HG02973 (cell line): ENCODE measurements around the gene UNC119.

Source experiments
- ATAC-seq: cut with Tn5 transposase; IDR thresholded peaks from one replicate; pipeline ENCODE4 v1.9.1; 2021; ENCODE audit warnings: moderate library complexity; ENCODE audit not compliant: unreplicated experiment

The UNC119 gene

GRCh38 chr17:28573521-28573920, 21.1 kb upstream of the UNC119 start:
- no peak for ATAC-seq

GRCh38 chr17:28573040-28573380, 20.6 kb upstream of the UNC119 start:
- no peak for ATAC-seq

- ATAC-seq = no peak
Observed at GRCh38 chr17:28572259-28573039, 20.0 kb upstream of the UNC119 start.

- ATAC-seq = peak; percentile 62
Observed at GRCh38 chr17:28571361-28572122, 19.1 kb upstream of the UNC119 start, which contains the start of gene PIGS. PIGS (minus strand) TSS chr17:28571524; CDS start chr17:28571496, 28 bp downstream.

- ATAC-seq = peak; percentile 24
Observed at GRCh38 chr17:28570716-28571360, 18.4 kb upstream of the UNC119 start.

- ATAC-seq = no peak
Observed at GRCh38 chr17:28569446-28569845, 17.0 kb upstream of the UNC119 start.

- ATAC-seq = no peak
Observed at GRCh38 chr17:28567604-28568003, 15.2 kb upstream of the UNC119 start.

- ATAC-seq = no peak
Observed at GRCh38 chr17:28563475-28563874, 11.1 kb upstream of the UNC119 start.

- no peak for ATAC-seq
Observed at GRCh38 chr17:28555022-28555421, 2.6 kb upstream of the UNC119 start.

- no peak for ATAC-seq
Observed at GRCh38 chr17:28554565-28554964, 2.1 kb upstream of the UNC119 start.

- no peak for ATAC-seq
Observed at GRCh38 chr17:28553000-28553505, 629 bp upstream of the UNC119 start.

GRCh38 chr17:28551421-28552175, 826 bp downstream of the UNC119 start:
- ATAC-seq = no peak

GRCh38 chr17:28550858-28551257, 1.6 kb downstream of the UNC119 start:
- no peak for ATAC-seq

- ATAC-seq = no peak
Observed at GRCh38 chr17:28549236-28550132, 2.9 kb downstream of the UNC119 start.

GRCh38 chr17:28548417-28549130, 3.9 kb downstream of the UNC119 start:
- ATAC-seq = no peak

- ATAC-seq = no peak
Observed at GRCh38 chr17:28547623-28548416, 4.6 kb downstream of the UNC119 start.

GRCh38 chr17:28547096-28547622, 5.3 kb downstream of the UNC119 start:
- no peak for ATAC-seq

- no peak for ATAC-seq
Observed at GRCh38 chr17:28545787-28546415, 6.5 kb downstream of the UNC119 start.
